Fibroblast of villous mesenchyme (primary cell): ENCODE data around the gene PIP5K1B. TPM values are rescaled to one million over a fixed set of nuclear protein-coding genes. Genes with fewer than 3 reads are reported as not detected.

ENCODE experiments used
- DNase-seq: peaks from one replicate; pipeline ENCODE4 v3.0.0-alpha.2; 2010; ENCODE audit warnings: low read depth
- H3K4me3 ChIP-seq: 2 replicates; pipeline ENCODE4 v1.5.1; 2011; ENCODE audit warnings: low read depth, mild to moderate bottlenecking, low read length
- CTCF ChIP-seq: IDR thresholded peaks from 2 replicates; pipeline ENCODE4 v1.5.1; 2012; ENCODE audit warnings: low read depth, mild to moderate bottlenecking, low read length; ENCODE audit not compliant: insufficient read depth
- total RNA-seq: library from RNA; depleted of rRNA; stranded (reverse); fragments of >200 nt; gene quantifications from 2 replicates; pipeline ENCODE4 v1.2.3, GENCODE V29; 2012

Gene PIP5K1B
- total RNA-seq, 1 donor: under 0.01 TPM

- no peak for DNase-seq
- H3K4me3 ChIP-seq: no peak overlapping the region
- TF ChIP-seq CTCF: no peak
These were observed 1.5 kb downstream of the PIP5K1B start for GRCh38 chr9:68706363-68707201.

GRCh38 chr9:68707801-68708488, 2.9 kb downstream of the PIP5K1B start:
- no peak for TF ChIP-seq CTCF
- H3K4me3 ChIP-seq: no peak overlapping the region
- no peak for DNase-seq

- no peak for TF ChIP-seq CTCF
- DNase-seq: no peak
These were observed 3.5 kb downstream of the PIP5K1B start for GRCh38 chr9:68708513-68708912.

GRCh38 chr9:68709291-68710110, 4.5 kb downstream of the PIP5K1B start:
- no peak overlapping the region for H3K4me3 ChIP-seq
- DNase-seq: no peak
- TF ChIP-seq CTCF: no peak

More at GRCh38 chr9:68708513-68708912, 3.5 kb downstream of the PIP5K1B start:
- H3K4me3 ChIP-seq: no peak overlapping the region

- no peak overlapping the region for H3K4me3 ChIP-seq
- DNase-seq: no peak
- TF ChIP-seq CTCF: no peak
These were observed 5.1 kb downstream of the PIP5K1B start for GRCh38 chr9:68710111-68710471.

GRCh38 chr9:68711281-68711680, 6.2 kb downstream of the PIP5K1B start:
- DNase-seq: no peak
- TF ChIP-seq CTCF: no peak
- no peak overlapping the region for H3K4me3 ChIP-seq
